Natural killer cell (primary cell): Measurements from ENCODE around the gene SHOC2. TPM values are rescaled to one million over a fixed set of nuclear protein-coding genes. Genes with fewer than 3 reads are reported as not detected.
"Not testable (repeated sequence)": the region's sequence is repeated elsewhere in the genome, so short reads cannot be mapped to it uniquely, and the experiment has no call there.

Source experiments
- ATAC-seq, 3 donors: fragments of 150-1000 bp in 2 of 3; fragments of 200-7000 bp in 1 of 3; cut with Tn5 transposase; 1 replicate in 1 of 3; 2 replicates in 2 of 3; pipeline ENCODE4 v1.10.0; 2021; ENCODE audit warnings: mild to moderate bottlenecking in 2 of 3, moderate library complexity in 2 of 3
- DNase-seq, 2 donors: peaks; one replicate each; pipeline versions ENCODE4 v3.0.0 to v3.0.0-alpha.2; 2013 to 2021; ENCODE audit warnings: mixed read lengths in 1 of 2
- H3K27ac ChIP-seq: one replicate; pipeline ENCODE4 v1.5.1; 2013; ENCODE audit warnings: mild to moderate bottlenecking, low read length
- H3K27me3 ChIP-seq: one replicate; pipeline ENCODE4 v1.6.1; 2013; ENCODE audit warnings: low read length; ENCODE audit not compliant: control insufficient read depth, insufficient read depth
- H3K36me3 ChIP-seq: one replicate; pipeline ENCODE4 v1.6.1; 2013; ENCODE audit warnings: low read length; ENCODE audit not compliant: control insufficient read depth, insufficient read depth
- H3K4me1 ChIP-seq: one replicate; pipeline ENCODE4 v1.6.1; 2013; ENCODE audit warnings: low read length; ENCODE audit not compliant: control insufficient read depth, insufficient read depth
- H3K4me3 ChIP-seq: one replicate; pipeline ENCODE4 v1.5.1; 2013; ENCODE audit warnings: low read length
- H3K9me3 ChIP-seq: one replicate; pipeline ENCODE4 v1.6.1; 2013; ENCODE audit warnings: low read length; ENCODE audit not compliant: control insufficient read depth, insufficient read depth
- H3K27ac Mint-ChIP-seq, 2 donors: one replicate each; pipeline ENCODE4 v1.8.0; 2022; ENCODE audit warnings: mild to moderate bottlenecking in 2 of 2, mixed read lengths in 2 of 2, moderate library complexity in 1 of 2
- H3K27me3 Mint-ChIP-seq, 2 donors: one replicate each; pipeline ENCODE4 v1.8.0; 2022; ENCODE audit warnings: low read depth in 2 of 2, mixed read lengths in 2 of 2
- H3K36me3 Mint-ChIP-seq: one replicate; pipeline ENCODE4 v1.8.0; 2022; ENCODE audit warnings: mixed read lengths
- H3K4me1 Mint-ChIP-seq, 2 donors: one replicate each; pipeline ENCODE4 v1.8.0; 2022; ENCODE audit warnings: mixed read lengths in 2 of 2
- H3K4me3 Mint-ChIP-seq: one replicate; pipeline ENCODE4 v1.8.0; 2022; ENCODE audit warnings: mild to moderate bottlenecking, moderate library complexity, mixed read lengths
- H3K9me3 Mint-ChIP-seq, 2 donors: one replicate each; pipeline ENCODE4 v1.8.0; 2022; ENCODE audit warnings: mixed read lengths in 2 of 2
- WGBS: methylation state at CpG from one replicate; pipeline ENCODE4 v1.1.7; 2013; ENCODE audit warnings: missing lambda C conversion rate; ENCODE audit not compliant: insufficient coverage; 5-methylcytosine and 5-hydroxymethylcytosine counted together
- intact Hi-C: fragments of 100-400 bp; cut with micrococcal nuclease; formaldehyde crosslinking; loops from one replicate; pipeline ENCODE4 v1.14.2; 2022
- total RNA-seq, 4 donors: library from RNA; stranded (reverse); fragments of 120-200 nt in 1 of 4; gene quantifications; one replicate each; pipeline versions ENCODE4 v1.2.3 to v1.2.4, GENCODE V29; 2013 to 2022
- TF ChIP-seq, protein P1 (sequence below): fragments of 200-600 bp; IDR thresholded peaks from one replicate; pipeline ENCODE4 v1.8.0; 2022; ENCODE audit warnings: antibody characterized with exemption

SHOC2 gene
- total RNA-seq, 3 donors from 2014 or later (not counting 1 experiment from before 2014, with no cell fraction given), result 81.8 to 87.6 (median 85.7) TPM

DNA sequence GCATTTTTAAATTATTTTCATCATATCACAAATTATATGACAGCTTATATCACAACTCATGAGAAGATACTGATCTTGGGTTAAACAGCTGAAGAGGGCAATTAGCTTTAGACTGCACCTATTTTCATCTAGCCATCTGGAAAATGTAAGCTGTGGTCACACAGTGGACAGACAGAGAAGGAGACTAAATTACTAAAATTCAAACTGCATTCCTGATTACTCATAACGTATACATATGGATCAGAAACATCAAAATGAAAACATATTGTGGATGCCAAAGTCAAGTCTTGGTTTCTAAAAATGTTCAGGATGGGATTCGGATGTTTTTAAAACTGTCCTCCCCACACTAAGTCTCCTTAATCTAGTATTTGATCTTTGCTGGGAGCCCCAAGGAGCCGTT is 7.0 kb upstream of the SHOC2 start:
- H3K27ac ChIP-seq, result no peak overlapping the region
- Mint-ChIP-seq H3K27me3 (no peaks in the 10 kb centered on the region), H3K9me3 (no peaks in the 10 kb centered on the region), H3K27ac (no peak overlapping the region), H3K36me3 (no peaks in the 10 kb centered on the region), H3K4me1 (peaks cover 3 to 16% of the 10 kb centered on the region in 2 donors), H3K4me3 (no peak overlapping the region)
- no peaks in the 10 kb centered on the region for H3K27me3 ChIP-seq
- DNase-seq (no peak), ATAC-seq (no peak)
- TF ChIP-seq, protein P1, sequence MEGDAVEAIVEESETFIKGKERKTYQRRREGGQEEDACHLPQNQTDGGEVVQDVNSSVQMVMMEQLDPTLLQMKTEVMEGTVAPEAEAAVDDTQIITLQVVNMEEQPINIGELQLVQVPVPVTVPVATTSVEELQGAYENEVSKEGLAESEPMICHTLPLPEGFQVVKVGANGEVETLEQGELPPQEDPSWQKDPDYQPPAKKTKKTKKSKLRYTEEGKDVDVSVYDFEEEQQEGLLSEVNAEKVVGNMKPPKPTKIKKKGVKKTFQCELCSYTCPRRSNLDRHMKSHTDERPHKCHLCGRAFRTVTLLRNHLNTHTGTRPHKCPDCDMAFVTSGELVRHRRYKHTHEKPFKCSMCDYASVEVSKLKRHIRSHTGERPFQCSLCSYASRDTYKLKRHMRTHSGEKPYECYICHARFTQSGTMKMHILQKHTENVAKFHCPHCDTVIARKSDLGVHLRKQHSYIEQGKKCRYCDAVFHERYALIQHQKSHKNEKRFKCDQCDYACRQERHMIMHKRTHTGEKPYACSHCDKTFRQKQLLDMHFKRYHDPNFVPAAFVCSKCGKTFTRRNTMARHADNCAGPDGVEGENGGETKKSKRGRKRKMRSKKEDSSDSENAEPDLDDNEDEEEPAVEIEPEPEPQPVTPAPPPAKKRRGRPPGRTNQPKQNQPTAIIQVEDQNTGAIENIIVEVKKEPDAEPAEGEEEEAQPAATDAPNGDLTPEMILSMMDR, result no peak
- H3K36me3 ChIP-seq, result peaks cover 4% of the 10 kb centered on the region
- intact Hi-C loops, result loop anchor here (10.0 kb wide), 1 partner anchor 608 kb away; the partner anchor contains the start of gene SMNDC1
- no peaks in the 10 kb centered on the region for H3K9me3 ChIP-seq
- H3K4me1 ChIP-seq, result no peaks in the 10 kb centered on the region
- WGBS, result 100% methylated on average over 3 of the region's 3 CpGs
- H3K4me3 ChIP-seq, result no peak overlapping the region

DNA sequence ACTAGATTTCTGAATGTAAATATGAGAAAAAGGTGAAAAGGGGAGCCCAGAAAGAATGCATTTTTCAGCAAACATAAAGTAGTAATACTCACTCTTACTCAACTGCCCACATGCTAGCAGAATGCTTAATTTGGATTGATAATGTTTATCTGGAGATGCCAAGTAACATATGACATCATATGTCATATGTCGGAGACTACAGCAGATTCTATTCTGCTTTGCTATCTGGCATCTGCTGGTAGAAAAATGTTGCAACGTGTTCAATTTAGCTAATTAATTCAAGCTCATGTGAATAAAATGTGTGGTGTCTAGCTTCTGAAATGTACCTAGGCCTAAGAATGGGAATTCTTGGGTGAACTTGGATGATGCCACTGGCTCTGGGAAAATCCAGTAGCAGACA is 5.0 kb upstream of the SHOC2 start:
- peaks cover 3% of the 10 kb centered on the region for H3K4me1 ChIP-seq
- H3K9me3 Mint-ChIP-seq, result no peaks in the 10 kb centered on the region
- peaks cover 21 to 27% of the 10 kb centered on the region in 2 donors for H3K4me1 Mint-ChIP-seq
- ATAC-seq (no peak), DNase-seq (no peak)
- H3K9me3 ChIP-seq, result no peaks in the 10 kb centered on the region
- no peak overlapping the region for H3K27ac ChIP-seq
- 100% methylated on average over 2 of the region's 2 CpGs for WGBS
- H3K27ac Mint-ChIP-seq, result no peak overlapping the region
- H3K27me3 ChIP-seq, result no peaks in the 10 kb centered on the region
- TF ChIP-seq, protein P1, result no peak
- H3K36me3 ChIP-seq, result peaks cover 4% of the 10 kb centered on the region
- H3K4me3 ChIP-seq, result no peak overlapping the region
- H3K4me3 Mint-ChIP-seq, result no peak overlapping the region
- intact Hi-C loops, result loop anchor here (10.0 kb wide), 1 partner anchor 610 kb away; the partner anchor contains the start of gene SMNDC1
- no peaks in the 10 kb centered on the region for H3K36me3 Mint-ChIP-seq
- H3K27me3 Mint-ChIP-seq, result no peaks in the 10 kb centered on the region

DNA sequence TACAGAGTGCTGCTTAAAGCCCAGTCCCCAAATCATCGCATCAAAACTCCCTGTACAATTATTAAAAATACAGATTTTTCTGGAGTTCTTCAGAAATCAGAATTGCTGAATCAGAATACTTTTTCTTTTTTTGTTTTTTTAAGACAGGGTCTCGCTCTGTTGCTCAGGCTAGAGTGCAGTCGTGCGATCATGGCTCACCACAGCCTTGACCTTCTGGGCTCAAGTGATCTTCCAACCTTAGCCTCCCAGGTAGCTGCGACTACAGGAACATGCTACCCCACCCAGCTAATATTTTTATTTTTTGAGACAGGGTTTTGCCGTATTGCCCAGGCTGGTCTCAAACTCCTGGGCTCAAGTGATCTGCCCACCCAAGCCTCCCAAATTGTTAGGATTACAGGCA is 4.4 kb upstream of the SHOC2 start:
- 85% methylated on average over 6 of the region's 6 CpGs for WGBS
- H3K27me3 ChIP-seq, result no peaks in the 10 kb centered on the region
- DNase-seq, result no peak
- H3K27ac Mint-ChIP-seq, result no peak overlapping the region
- H3K27ac ChIP-seq, result no peak overlapping the region
- TF ChIP-seq, protein P1, result no peak
- no peak overlapping the region for H3K4me3 ChIP-seq
- no peaks in the 10 kb centered on the region for H3K9me3 ChIP-seq
- H3K36me3 Mint-ChIP-seq, result no peaks in the 10 kb centered on the region
- peaks cover 4% of the 10 kb centered on the region for H3K36me3 ChIP-seq
- no peak for ATAC-seq
- no peaks in the 10 kb centered on the region for H3K27me3 Mint-ChIP-seq
- intact Hi-C loops, result loop anchor here (10.0 kb wide), 1 partner anchor 610 kb away; the partner anchor contains the start of gene SMNDC1
- H3K4me1 ChIP-seq, result peaks cover 4% of the 10 kb centered on the region
- no peak overlapping the region for H3K4me3 Mint-ChIP-seq
- no peaks in the 10 kb centered on the region for H3K9me3 Mint-ChIP-seq
- H3K4me1 Mint-ChIP-seq, result peaks cover 21 to 27% of the 10 kb centered on the region in 2 donors

DNA sequence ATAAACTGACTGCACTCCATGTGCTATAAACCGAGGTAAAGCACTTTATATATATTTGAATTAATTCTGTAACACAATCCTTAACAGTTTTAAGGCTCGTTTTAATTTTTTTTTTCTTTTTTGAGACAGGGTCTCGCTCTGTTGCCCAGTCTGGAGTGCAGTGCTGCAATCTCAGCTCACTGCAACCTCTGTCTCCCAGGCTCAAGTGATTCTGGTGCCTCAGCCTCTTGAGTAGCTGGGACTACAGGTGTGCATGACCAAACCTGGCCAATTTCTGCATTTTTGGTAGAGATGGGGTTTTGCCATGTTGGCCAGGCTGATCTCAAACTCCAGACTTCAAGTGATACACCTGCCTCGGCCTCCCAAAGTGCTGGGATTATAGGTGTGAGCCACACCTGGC is 3.8 kb upstream of the SHOC2 start:
- H3K4me3 ChIP-seq, DNase-seq, H3K27me3 ChIP-seq, H3K27ac ChIP-seq, H3K36me3 Mint-ChIP-seq, H3K9me3 ChIP-seq, H3K36me3 ChIP-seq, H3K27me3 Mint-ChIP-seq, H3K9me3 Mint-ChIP-seq, H3K4me3 Mint-ChIP-seq, H3K4me1 ChIP-seq, H3K27ac Mint-ChIP-seq, ATAC-seq: not testable (repeated sequence)
- peaks cover 27% of the 10 kb centered on the region in 2 donors for H3K4me1 Mint-ChIP-seq
- intact Hi-C loops, result loop anchor here (10.0 kb wide), 1 partner anchor 611 kb away; the partner anchor contains the start of gene SMNDC1
- 100% methylated on average over 4 of the region's 4 CpGs for WGBS
